Measurements from ENCODE around the gene LHFPL3. TPM values are rescaled to one million over a fixed set of nuclear protein-coding genes. Genes with fewer than 3 reads are reported as not detected.
"Not testable (repeated sequence)": the region's sequence is repeated elsewhere in the genome, so short reads cannot be mapped to it uniquely, and the experiment has no call there.

The LHFPL3 gene
- total RNA-seq, 1 donor from 2014 or later = not detected

DNA sequence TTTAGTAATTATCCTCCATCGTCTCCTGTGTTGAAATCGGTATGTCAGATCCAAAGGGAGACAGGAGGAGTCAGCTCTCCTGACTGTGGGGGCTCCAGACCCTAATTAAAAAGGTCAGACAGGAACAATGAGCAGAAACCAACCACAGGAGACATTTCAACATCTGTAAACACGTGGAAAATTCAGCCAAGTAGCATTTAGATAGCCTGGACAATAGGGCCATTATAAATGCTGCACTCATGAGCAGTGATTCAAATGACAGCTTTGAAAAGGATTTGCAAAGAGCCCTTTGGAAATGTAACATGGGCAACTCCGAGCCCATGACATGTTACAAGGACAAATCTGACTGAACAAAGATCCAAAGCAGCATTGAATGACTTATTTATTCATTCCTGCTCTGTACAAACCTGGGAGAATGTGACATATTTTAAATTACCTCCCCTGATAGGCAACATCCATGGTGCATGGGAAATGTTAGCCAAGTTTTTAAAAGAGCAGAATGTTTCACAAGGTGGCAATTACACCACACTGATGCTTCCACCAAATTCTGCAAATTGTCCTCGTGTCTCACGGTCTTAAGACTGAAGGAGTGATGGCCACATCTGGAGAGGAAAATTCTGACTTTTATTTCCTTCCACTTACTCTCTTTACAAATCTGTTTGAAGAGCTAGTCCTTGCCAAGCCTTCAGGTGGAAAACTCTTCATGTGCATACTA, 572.3 kb downstream of the LHFPL3 start:
- DNase-seq (ENCODE audit: low spot score) (no peak), ATAC-seq (peak; percentile 81)
- intact Hi-C loops (cut with DNase I) = no loop called here

DNA sequence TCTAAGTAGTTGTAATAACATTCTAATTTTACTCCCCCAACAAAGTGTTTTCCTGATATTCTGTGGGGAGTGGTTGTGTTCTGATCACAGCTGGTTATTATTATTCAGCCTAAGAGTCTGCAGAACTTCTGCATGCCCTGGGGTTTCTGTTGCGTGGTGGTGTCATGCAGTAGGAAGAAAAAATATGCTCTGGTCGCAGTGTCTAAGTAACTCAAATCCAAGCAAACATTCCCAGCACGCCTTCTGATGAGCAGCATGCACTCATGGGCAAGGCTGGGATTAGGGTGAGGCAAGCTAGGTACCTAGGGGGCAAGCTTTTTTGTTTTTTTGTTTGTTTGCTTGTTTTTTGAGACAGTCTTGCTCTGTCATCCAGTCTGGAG, 572.8 kb downstream of the LHFPL3 start:
- intact Hi-C loops (cut with DNase I) = no loop called here
- DNase-seq (ENCODE audit: low spot score) = no peak
- peak; percentile 51 for ATAC-seq

DNA sequence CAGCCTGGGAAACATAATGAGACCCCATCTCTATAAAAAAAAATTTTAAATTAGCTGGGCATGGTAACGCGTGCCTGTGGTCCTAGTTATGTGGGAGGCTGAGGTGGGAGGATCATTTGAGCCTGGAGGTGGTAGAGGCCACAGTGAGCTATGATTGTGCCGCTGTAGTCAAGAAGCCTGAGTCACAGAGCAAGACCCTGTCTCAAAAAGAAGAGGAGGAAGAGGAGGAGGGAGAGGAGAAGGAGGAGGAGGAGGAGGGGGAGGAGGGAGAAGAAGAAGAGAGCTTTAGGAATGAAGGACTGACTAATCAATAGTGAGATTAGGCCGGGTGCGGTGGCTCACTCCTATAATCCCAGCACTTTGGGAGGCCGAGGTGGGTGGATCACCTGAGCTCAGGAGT, 573.8 kb downstream of the LHFPL3 start:
- ATAC-seq = no peak
- intact Hi-C loops (cut with DNase I) = no loop called here
- no peak for DNase-seq (ENCODE audit: low spot score)

DNA sequence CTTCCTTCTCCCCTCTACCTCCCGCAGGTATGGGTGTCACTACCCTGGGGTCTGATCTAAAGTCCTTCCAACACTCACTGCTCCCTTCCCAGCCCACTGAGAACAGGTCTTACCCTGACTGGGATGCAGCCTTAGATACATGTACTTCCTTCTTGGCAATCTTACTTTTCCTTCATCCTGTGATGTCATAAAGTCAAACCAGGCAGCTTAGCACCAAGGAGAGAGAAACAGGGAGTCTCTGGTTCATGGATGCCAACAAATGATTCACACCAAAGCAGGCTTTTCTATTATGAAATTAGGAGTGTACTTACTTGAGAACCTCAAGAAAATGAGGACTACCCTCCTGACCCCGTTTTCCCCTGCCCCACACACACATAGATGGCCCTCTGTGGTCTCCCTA, 574.6 kb downstream of the LHFPL3 start:
- intact Hi-C loops (cut with DNase I) = no loop called here
- ATAC-seq = no peak
- DNase-seq (ENCODE audit: low spot score) = no peak

DNA sequence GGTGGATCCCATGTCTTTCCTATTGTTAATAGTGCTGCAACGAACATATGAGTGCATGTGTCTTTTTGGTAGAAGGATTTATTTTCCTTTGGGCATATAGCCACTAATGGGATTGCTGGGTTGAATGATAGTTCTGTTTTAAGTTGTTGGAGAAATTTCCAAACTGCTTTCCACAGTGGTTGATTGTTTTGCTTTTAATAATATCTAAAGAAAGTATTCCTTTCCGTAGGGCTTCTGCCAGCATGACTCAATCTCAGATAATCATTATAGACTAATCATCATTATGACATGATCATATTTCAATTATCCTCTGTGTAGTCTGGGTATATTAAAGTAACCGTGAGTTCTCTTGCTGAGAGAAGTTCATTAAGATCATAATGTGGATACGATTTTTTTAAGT, 575.4 kb downstream of the LHFPL3 start:
- ATAC-seq (no peak), DNase-seq (ENCODE audit: low spot score) (no peak)
- intact Hi-C loops (cut with DNase I) = no loop called here

DNA sequence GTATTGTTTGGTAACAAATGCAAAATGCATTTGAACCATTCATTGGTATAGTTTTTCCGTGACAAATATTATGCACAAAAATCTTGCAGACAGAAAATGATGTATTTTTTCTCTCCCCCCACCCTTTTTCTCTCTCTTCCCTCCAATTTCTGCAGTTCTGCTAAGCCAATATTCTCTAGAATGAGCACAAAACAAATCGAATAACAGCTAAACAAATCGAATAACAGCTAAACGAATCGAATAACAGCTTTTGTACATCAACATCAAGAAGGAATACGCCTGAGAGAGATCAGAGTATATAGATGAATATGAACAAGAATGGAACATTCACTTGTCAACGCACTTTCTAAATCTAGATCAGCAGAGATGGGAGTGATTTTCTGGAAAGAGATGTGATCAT, 577.6 kb downstream of the LHFPL3 start:
- ATAC-seq (no peak), DNase-seq (ENCODE audit: low spot score) (no peak)
- intact Hi-C loops (cut with DNase I) = no loop called here

DNA sequence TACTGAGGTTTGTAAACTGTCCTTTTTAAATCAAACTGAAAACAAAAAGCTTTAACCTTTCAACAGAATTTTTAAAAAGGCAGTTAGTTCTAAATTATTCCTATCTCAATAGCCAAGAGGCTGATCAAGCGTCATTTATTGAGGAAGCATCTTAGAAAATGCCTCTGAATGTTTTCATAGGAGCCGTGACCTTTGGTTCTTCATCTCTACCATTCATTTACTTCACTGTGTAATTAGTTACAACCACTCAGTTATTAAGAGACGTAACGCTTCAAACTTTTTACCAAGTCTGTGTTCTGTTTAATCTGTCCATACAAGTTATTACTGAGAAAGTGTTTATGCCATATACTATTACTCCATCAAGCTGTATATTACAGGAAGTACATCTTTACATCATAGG, 578.2 kb downstream of the LHFPL3 start:
- intact Hi-C loops (cut with DNase I) = no loop called here
- DNase-seq (ENCODE audit: low spot score) = no peak
- no peak for ATAC-seq

DNA sequence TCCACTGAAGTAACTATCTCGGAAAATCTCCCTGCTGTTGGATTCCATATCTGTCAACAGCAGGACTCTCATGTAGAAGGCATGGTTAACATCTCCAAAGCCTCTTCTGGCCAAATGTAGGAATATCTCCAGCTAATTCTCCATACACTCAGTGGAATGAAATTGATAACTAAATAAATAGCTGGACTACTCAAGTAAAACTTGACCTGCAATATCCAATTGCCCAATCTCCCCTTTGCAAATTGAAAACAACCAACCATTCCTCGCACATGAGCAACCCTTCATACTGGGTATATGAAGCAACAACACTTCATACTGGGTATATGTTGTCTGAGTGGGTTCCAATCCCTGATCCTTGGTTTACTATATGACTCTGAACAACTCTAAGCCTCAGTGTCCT, 580.2 kb downstream of the LHFPL3 start:
- intact Hi-C loops (cut with DNase I) = no loop called here

DNA sequence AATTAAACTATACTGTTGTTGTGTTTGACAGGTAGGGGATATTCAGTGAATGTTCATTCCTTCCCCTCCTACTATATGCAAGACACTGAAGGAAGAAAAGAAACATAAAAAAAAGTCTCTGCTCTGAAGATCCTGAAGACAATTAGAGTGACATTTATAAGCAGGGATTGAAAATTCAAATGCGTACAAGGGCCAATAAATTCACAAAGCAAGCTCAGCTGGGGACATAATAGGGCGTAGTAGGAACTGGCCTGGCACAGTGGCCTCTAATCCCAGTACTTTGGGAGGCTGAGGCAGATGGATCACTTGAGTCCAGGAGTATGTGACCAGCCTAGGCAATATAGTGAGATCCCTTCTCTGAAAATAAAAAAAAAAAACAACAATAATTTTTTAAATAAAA, 580.7 kb downstream of the LHFPL3 start:
- no peak for ATAC-seq
- intact Hi-C loops (cut with DNase I) = no loop called here
- DNase-seq (ENCODE audit: low spot score) = no peak

More for the DNA sequence above, 580.2 kb downstream of the LHFPL3 start:
- ATAC-seq = no peak
- DNase-seq (ENCODE audit: low spot score) = no peak

DNA sequence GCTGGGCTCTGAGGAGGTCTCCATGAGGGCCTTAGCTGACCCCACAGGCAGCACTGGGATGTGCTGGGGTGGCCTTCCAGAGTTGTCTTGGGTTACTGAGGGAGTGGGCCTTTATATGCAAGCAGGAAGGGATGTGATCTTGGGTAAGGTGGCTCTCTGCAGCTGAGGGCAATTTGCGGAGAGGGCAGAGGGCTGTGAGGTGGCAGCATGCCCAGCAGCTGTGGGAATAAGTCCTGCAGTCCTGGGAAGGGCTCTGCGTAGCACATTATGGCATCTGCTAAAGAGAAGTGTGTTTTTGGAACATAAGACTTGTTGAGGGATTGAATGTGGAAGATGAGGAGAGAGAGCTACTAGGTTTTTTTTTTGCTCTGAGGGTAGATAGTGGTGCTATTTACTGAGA, 586.0 kb downstream of the LHFPL3 start:
- intact Hi-C loops (cut with DNase I) = loop anchor here (2.0 kb wide), 1 partner anchor 74 kb away; no protein-coding TSS in a partner anchor

DNA sequence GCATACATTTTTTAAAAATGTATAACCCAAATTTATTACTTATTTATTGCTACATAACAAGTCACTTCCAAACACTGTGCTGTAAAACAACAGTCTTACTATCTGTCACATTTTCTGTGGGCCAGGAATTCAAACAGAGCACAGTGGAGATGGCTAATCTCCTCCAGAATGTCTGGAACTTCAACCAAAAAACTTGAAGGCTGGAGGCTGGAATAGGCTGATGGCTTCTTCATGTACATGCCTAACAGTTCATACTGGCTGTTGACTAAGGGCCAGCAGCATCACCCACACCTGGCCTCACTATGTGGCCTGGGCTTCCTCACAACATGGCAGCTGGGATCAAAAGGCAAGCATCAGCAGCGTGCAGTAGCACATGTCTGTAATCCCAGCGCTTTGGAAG, 593.2 kb downstream of the LHFPL3 start:
- intact Hi-C loops (cut with DNase I) = no loop called here
- DNase-seq (ENCODE audit: low spot score) = no peak
- ATAC-seq = no peak

More for the DNA sequence above, 586.0 kb downstream of the LHFPL3 start:
- no peak for DNase-seq (ENCODE audit: low spot score)
- ATAC-seq = no peak

DNA sequence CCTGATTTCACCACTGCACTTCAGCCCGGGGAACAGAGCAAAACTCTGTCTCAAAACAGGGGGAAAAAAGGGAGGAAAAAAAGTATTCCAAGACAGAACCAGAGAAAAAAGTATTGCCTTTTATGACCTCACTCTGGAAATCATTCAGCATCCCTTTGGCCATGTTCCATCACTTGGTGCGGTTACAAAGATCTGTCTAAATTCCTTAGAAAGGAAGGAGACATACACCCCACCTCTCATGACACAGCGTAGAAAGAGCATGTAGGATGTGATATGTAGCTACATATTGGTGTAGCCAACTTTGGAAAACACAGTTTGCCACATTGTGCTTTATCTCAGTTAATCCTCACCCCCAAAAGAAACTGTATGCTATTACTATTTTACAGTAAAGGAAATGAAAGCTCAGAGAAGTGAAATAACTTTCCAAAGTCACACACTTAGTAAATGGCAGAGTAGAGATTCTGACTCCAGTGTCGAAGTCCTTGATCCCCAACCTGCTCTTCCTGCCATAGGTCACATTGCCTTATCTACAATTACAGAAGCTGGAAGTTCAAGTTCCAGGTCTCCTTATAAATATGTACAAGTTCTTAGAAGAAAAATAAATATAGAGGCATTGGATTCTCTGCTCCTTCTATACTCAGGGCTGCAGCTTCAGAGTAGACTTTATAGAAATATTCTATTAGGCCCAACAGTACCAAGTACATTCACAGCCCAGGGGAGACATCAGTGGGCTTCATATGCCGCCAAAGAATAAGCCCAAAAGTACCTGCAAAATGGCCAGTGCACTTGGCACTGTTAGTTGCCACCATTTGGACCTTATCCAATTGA, 594.0 kb downstream of the LHFPL3 start:
- intact Hi-C loops (cut with DNase I) = no loop called here
- ATAC-seq (no peak), DNase-seq (ENCODE audit: low spot score) (no peak)

DNA sequence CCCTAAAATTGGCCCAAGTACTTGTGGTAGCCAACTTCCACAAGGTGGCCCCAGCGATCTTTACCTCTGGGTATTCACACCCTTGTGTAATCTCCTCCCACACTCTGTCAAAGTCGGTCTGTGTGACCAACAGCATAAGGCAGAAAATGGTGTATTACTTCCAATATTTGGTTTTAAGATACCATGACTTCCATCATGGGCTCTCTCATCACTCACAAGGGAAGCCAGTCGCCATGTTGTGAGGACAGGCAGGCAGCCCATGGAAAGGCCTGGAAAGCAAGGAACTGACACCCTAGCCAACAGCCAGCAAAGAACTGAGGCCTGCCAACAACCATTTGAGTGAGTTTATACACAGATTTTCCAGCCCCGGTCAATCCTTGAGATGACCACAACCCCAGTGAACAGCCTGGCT, 594.6 kb downstream of the LHFPL3 start:
- intact Hi-C loops (cut with DNase I) = no loop called here
- ATAC-seq (peak; percentile 95), DNase-seq (ENCODE audit: low spot score) (peak; percentile 83)

DNA sequence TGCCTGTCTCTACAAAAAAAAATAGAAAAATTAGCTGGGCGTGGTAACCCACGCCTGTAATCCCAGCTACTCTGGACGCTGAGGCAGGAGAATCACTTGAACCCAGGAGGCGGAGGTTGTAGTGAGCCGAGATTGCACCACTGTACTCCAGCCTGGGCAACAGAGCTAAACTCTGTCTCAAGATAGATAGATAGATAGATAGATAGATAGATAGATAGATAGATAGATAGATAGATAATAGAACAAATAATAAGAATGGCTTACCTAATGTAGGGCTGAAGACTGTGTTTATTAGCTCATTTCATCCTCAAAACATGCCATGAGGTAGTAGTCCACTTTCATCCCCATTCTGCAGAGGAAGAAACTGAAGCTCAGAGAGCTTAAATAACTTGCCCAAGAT, 597.8 kb downstream of the LHFPL3 start:
- DNase-seq (ENCODE audit: low spot score); ATAC-seq; intact Hi-C loops (cut with DNase I): not testable (repeated sequence)

DNA sequence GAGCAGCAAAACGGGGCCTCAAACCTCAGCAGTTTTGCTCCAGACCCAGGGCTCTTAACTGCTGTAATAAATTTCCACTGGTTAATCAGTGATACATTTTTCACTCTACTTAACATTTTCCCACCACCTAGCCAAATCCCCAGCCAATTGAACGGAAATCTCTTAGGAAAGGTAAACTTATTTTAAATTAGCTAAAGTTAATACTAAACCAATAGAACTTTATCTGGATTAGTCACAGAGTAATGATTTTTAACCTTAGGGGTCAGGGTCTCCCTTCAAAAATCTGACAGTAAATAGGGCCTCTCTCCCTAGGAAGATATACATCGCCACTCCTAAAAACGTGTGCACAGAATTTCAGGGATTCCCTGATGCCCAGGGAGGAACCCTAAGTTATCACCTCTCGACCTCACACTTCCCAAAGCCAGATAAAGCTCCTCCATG, 598.2 kb downstream of the LHFPL3 start:
- intact Hi-C loops (cut with DNase I) = no loop called here
- no peak for DNase-seq (ENCODE audit: low spot score)
- ATAC-seq = no peak

DNA sequence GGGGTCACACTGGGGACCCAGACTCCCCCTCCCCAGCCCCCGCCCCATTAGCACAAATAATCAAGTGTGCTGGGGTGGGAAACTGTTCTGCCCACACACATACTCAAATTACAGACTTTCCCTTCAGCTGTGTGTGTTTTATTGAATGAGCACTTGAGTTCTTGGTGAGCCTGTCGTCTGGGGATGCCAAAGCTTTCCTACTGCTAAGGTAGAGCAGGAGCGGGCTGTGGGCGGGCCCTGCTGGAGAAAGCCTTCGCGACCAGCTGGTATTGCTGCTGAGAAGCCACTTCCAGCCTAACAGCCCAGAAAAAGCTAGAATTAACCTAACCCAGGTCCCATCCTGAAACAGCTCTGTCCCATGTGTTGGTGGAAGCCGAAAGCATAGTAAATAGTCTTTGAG, 598.7 kb downstream of the LHFPL3 start:
- ATAC-seq = no peak
- no peak for DNase-seq (ENCODE audit: low spot score)
- intact Hi-C loops (cut with DNase I) = no loop called here

DNA sequence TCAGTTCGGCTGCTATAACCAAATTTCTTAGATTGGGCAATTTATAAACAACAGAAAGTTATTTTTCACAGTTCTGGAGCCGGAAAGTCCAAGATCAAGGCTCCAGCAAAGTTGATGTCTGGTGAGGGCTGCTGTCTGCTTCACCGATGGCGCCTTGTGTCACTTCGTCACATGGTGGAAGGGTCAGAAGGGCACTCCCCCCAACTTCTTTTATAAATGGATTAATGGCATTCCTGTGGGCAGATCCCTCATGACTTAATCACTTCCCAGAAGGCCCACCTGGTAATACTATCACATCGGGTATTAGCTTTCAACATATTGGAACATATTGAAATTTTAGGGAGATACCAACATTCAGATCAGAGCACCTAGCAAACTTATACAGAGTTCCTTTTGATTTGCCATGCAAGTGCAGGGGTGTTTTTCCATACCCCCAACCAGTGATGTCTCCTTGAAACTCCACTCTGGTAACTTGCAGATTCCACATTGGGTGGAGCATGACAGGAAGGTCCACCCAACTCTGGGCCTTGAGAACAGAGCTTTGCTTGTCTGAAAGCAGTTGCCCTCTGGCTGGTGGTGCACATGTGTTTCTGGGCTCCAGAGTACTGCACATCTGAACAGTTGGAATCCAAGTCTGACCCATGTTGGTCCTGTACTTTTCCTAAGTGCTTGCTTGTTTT, 600.5 kb downstream of the LHFPL3 start:
- ATAC-seq (no peak), DNase-seq (ENCODE audit: low spot score) (no peak)
- intact Hi-C loops (cut with DNase I) = no loop called here

DNA sequence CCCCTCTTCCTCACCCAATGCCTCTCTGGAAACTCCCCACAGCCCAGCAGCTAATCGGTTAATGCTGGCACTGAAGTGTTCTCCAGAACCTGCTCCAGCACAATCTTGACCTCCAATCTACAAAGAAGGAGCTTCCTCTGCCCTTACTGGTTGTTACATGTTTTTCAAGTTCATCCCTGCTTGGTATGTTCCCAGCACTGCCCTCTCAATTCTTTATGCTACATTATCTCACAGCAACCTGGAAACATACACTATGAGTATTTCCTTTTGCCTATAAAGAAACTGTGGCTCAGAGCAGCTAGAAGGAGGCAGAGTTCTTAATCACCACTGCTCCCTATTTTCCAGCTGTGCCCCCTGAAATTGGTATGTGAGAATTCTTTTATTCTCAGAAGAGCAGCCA, 601.5 kb downstream of the LHFPL3 start:
- ATAC-seq = no peak
- DNase-seq (ENCODE audit: low spot score) = no peak
- intact Hi-C loops (cut with DNase I) = no loop called here

DNA sequence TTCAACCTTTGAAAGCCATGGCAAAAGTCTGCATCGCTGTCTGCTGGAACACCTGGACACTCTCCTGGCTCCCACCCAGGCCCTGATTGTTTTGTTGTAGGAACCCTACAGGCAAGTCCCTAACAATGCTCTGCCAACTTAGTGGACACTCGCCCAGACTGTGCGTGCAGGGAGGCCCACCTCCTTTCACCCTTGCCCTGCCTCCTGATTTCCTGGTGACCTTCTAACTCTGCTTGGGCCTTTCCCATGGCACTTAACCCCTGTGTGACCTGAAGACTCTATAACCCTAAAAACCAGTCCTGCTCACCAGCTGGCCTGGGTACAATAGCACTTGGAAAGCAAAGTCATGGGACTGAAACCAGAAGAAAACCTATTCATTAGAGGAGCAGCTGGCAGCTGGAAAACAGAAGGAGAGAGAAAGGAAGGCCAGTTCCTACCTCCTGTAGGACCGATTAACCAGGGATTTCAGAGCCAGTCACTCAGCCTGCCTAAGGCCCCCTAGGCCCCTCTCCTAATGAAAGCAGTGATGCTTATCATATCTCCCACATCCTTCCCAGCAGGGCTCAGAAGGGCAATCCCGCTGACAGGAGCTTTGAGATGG, 602.9 kb downstream of the LHFPL3 start:
- intact Hi-C loops (cut with DNase I) = no loop called here
- DNase-seq (ENCODE audit: low spot score) = no peak
- ATAC-seq = peak; percentile 36

DNA sequence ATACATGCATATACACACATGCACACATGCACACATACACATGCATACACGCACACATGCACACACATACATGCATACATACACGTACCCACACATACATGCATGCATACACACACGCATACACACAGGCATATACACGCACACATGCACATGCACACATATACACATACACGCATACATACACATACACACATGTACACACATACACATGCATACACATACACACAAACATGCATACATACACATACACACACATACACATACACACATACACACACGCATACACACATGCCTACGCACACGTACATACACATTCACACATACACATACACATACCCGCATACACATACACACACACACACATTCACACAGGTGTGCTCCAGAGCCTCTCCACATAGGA, 604.6 kb downstream of the LHFPL3 start:
- ATAC-seq (no peak), DNase-seq (ENCODE audit: low spot score) (no peak)
- intact Hi-C loops (cut with DNase I) = no loop called here
